ENCODE results near the gene NKD2.

Gene NKD2

GRCh38 chr5:1059884-1060263 lies 51.3 kb downstream of the NKD2 start:
- TF ChIP-seq TAF1 (IDR thresholded peaks at IDR 0.05; ENCODE audit: borderline replicate concordance, insufficient read depth, low read length): no peak

DNA sequence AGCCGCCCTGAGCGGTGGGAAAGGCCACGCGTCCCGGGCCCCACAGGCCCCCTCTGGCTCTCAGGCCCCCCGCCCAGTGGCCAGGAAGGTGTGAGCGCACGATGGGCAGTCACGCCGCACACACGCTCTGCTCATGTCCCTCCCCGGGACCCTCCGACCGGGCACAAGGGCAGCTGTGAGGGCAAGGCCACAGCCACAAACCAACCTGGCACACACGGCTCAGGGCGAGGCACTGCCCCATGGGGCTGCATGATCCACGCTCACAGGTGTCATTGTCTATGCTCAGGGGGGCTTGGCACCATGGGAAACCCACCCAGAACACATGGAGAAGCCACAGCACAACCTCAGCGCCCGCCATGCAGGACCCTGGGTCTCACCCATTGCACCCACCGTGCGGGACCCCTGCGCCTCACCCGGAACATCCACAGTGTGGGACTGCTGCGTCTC lies 52.0 kb downstream of the NKD2 start:
- TF ChIP-seq SIN3A (IDR thresholded peaks at IDR 0.05; ENCODE audit: borderline replicate concordance, insufficient read depth, low read length): no peak
- TF ChIP-seq FOXP2 (optimal IDR thresholded peaks at IDR 0.05; ENCODE audit: borderline replicate concordance, extremely low read depth, extremely low read length, insufficient read depth): no peak
- TF ChIP-seq, protein P1, sequence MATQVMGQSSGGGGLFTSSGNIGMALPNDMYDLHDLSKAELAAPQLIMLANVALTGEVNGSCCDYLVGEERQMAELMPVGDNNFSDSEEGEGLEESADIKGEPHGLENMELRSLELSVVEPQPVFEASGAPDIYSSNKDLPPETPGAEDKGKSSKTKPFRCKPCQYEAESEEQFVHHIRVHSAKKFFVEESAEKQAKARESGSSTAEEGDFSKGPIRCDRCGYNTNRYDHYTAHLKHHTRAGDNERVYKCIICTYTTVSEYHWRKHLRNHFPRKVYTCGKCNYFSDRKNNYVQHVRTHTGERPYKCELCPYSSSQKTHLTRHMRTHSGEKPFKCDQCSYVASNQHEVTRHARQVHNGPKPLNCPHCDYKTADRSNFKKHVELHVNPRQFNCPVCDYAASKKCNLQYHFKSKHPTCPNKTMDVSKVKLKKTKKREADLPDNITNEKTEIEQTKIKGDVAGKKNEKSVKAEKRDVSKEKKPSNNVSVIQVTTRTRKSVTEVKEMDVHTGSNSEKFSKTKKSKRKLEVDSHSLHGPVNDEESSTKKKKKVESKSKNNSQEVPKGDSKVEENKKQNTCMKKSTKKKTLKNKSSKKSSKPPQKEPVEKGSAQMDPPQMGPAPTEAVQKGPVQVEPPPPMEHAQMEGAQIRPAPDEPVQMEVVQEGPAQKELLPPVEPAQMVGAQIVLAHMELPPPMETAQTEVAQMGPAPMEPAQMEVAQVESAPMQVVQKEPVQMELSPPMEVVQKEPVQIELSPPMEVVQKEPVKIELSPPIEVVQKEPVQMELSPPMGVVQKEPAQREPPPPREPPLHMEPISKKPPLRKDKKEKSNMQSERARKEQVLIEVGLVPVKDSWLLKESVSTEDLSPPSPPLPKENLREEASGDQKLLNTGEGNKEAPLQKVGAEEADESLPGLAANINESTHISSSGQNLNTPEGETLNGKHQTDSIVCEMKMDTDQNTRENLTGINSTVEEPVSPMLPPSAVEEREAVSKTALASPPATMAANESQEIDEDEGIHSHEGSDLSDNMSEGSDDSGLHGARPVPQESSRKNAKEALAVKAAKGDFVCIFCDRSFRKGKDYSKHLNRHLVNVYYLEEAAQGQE (IDR thresholded peaks at IDR 0.05; ENCODE audit: insufficient read depth in 1 of 2, low read depth in 2 of 2, low read length in 2 of 2): no peak
- no peak for TF ChIP-seq TAF1 (IDR thresholded peaks at IDR 0.05; ENCODE audit: borderline replicate concordance, insufficient read depth, low read length)
- no peak for TF ChIP-seq POLR2AphosphoS5 (IDR thresholded peaks at IDR 0.05; ENCODE audit: low read depth, low read length)

- TF ChIP-seq POLR2AphosphoS5 (IDR thresholded peaks at IDR 0.05; ENCODE audit: low read depth, low read length): no peak
- no peak for TF ChIP-seq FOXP2 (optimal IDR thresholded peaks at IDR 0.05; ENCODE audit: borderline replicate concordance, extremely low read depth, extremely low read length, insufficient read depth)
These were observed 53.3 kb downstream of the NKD2 start for GRCh38 chr5:1061916-1062315.

DNA sequence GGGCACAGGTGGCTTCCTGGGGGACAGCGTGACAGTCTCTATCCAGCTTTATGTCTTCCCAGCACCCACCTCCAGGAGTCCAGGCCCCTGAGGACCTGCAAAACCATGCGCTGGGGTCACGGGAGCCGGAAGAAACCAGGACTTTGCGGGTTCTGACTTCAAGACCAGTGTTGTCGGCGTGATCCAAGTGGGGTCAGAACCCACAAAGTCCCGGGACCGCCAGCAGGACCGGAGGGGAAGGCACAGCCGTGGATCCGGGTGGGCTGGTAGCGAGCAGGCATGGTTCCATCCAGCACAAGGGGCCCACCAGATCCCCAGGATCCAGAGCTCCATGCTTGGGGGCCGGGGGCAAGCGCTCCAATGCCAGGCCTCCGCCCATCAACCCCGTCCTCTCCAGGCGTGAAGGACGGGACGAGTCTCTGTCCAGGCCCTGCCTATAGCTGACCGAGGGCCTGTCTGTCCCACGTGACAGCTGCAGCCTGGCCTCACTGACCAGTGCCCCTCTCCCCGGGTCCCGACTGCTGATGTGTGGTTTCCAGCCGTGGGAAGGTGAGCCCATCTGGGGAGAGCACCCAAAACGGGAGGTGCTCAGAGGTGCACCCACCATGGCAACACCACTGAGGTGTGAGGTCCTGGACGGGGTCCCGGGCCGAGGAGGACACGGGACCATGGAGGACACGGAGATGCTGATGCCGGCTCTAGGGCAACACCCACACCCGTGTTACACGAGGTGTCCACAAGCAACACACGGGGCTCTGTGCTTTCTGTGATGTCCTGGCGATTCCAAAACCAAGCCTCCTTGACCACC lies 54.4 kb downstream of the NKD2 start:
- TF ChIP-seq FOXP2 (optimal IDR thresholded peaks at IDR 0.05; ENCODE audit: borderline replicate concordance, extremely low read depth, extremely low read length, insufficient read depth) (no peak), POLR2AphosphoS5 (IDR thresholded peaks at IDR 0.05; ENCODE audit: low read depth, low read length) (no peak), TAF1 (IDR thresholded peaks at IDR 0.05; ENCODE audit: borderline replicate concordance, insufficient read depth, low read length) (no peak), SIN3A (IDR thresholded peaks at IDR 0.05; ENCODE audit: borderline replicate concordance, insufficient read depth, low read length) (no peak)

DNA sequence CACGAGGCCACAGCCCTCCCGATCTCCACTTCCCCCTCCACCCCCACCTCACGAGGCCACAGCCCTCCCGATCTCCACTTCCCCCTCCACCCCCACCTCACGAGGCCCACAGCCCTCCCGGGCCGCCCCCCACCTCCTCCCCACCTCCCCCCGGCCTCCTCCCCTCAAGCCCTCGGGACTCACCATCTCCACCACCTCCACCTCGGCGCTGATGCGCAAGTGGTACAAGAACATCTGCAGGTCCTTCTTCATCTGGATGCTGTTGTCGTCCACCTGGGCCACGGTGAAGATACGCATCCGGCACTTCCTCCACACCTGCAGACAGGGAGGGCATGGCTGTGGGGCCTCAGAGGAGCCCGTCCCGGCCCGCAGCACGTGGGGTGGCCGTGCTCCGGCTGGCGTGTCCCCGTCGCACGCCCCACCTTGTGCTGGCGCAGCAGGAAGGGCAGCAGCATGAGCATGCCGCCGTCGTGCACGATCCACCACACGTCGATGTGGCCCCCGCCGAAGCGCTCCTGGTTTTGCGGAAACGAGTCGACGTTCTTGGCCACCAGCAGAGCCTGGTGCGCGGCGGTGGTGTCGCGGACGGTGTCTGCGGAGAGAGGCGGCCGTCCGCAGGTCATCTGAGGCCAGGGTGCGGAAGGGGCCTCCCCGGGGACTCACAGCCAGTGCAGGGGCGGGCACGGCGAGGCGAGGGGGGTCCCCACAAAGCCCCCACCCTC lies 55.2 kb downstream of the NKD2 start:
- no peak for TF ChIP-seq FOXP2 (optimal IDR thresholded peaks at IDR 0.05; ENCODE audit: borderline replicate concordance, extremely low read depth, extremely low read length, insufficient read depth)
- TF ChIP-seq, protein P1 (IDR thresholded peaks at IDR 0.05; ENCODE audit: insufficient read depth in 1 of 2, low read depth in 2 of 2, low read length in 2 of 2): no peak
- TF ChIP-seq POLR2AphosphoS5 (IDR thresholded peaks at IDR 0.05; ENCODE audit: low read depth, low read length): no peak
- TF ChIP-seq SIN3A (IDR thresholded peaks at IDR 0.05; ENCODE audit: borderline replicate concordance, insufficient read depth, low read length): no peak
- no peak for TF ChIP-seq TAF1 (IDR thresholded peaks at IDR 0.05; ENCODE audit: borderline replicate concordance, insufficient read depth, low read length)

- TF ChIP-seq POLR2AphosphoS5 (IDR thresholded peaks at IDR 0.05; ENCODE audit: low read depth, low read length) (no peak), TAF1 (IDR thresholded peaks at IDR 0.05; ENCODE audit: borderline replicate concordance, insufficient read depth, low read length) (no peak), FOXP2 (optimal IDR thresholded peaks at IDR 0.05; ENCODE audit: borderline replicate concordance, extremely low read depth, extremely low read length, insufficient read depth) (no peak), SIN3A (IDR thresholded peaks at IDR 0.05; ENCODE audit: borderline replicate concordance, insufficient read depth, low read length) (no peak)
- TF ChIP-seq, protein P1 (IDR thresholded peaks at IDR 0.05; ENCODE audit: insufficient read depth in 1 of 2, low read depth in 2 of 2, low read length in 2 of 2): no peak
These were observed 56.0 kb downstream of the NKD2 start for GRCh38 chr5:1064383-1065142.

All from PFSK-1 (cell line).